K562 (cell line): ENCODE results near the gene GFM2. TPM values are rescaled to one million over a fixed set of nuclear protein-coding genes. Genes with fewer than 3 reads are reported as not detected.

Experiments
- KHSRP ChIP-seq: fragments of 450-650 bp; IDR thresholded peaks from 2 replicates; pipeline ENCODE4 v1.6.1; 2017
- MEF2A ChIP-seq: IDR thresholded peaks from 2 replicates; pipeline ENCODE4 v1.6.1; 2011; ENCODE audit warnings: low read depth, mild to moderate bottlenecking, low read length, moderate library complexity; ENCODE audit not compliant: control insufficient read depth
- YY1 ChIP-seq, 3 experiments: IDR thresholded peaks; 2 replicates each; pipeline ENCODE4 v1.6.1; 2011; ENCODE audit warnings: low read length in 2 of 3, mild to moderate bottlenecking in 2 of 3, moderate library complexity in 2 of 3, borderline replicate concordance in 1 of 3, control low read depth in 1 of 3, low read depth in 1 of 3; ENCODE audit not compliant: insufficient read depth in 3 of 3, insufficient replicate concordance in 2 of 3, control insufficient read depth in 1 of 3, insufficient read length in 1 of 3; ENCODE audit errors: extremely low read depth in 1 of 3
- polyA plus RNA-seq, 8 experiments: library from polyadenylated mRNA; depleted of rRNA in 4 of 8; stranded (reverse) in 5 of 8; unstranded in 3 of 8; fragments of >200 nt; fragmentation: Nextera tagmentation in 2 of 8; fragmentation: Illumina TruSeq in 1 of 8; extraction: Ambion mirVana in 2 of 8; extraction: Trizol in 1 of 8; gene quantifications; 2 replicates each; pipeline versions ENCODE4 v1.2.1 to v1.2.3, GENCODE V29; 2011 to 2014; ENCODE audit warnings: inconsistent platforms in 1 of 8, missing spikeins in 1 of 8
- total RNA-seq, 7 experiments: library from RNA; depleted of rRNA in 6 of 7; stranded (reverse); fragments of >200 nt in 6 of 7; fragmentation: Illumina TruSeq in 2 of 7; extraction: Trizol in 2 of 7; gene quantifications; 2 replicates each; pipeline versions ENCODE4 v1.2.1 to v1.2.3, GENCODE V29; 2011 to 2021; ENCODE audit warnings: low replicate concordance in 1 of 7
- TF ChIP-seq, protein P1 (sequence below), 2 experiments: fragments of 150-350 bp in 1 of 2; IDR thresholded peaks; 2 replicates each; pipeline ENCODE4 v1.6.1; 2012 to 2016; ENCODE audit warnings: low read depth in 2 of 2, low read length in 2 of 2, mild to moderate bottlenecking in 1 of 2, moderate library complexity in 1 of 2
- TF ChIP-seq, protein P2 (sequence below), 3 experiments: IDR thresholded peaks in 2 of 3; conservative IDR thresholded peaks in 1 of 3; 2 replicates each; pipeline ENCODE4 v1.5.1; 2011 to 2012; ENCODE audit warnings: low read length in 3 of 3, mild to moderate bottlenecking in 3 of 3, control low read depth in 2 of 3, improper control_type of control experiment in 1 of 3, inconsistent platforms in 1 of 3, low read depth in 1 of 3, mixed read lengths in 1 of 3, moderate library complexity in 1 of 3; ENCODE audit not compliant: insufficient read depth in 2 of 3
- TF ChIP-seq, protein P3 (sequence below): fragments of 450-650 bp; formaldehyde crosslinking; IDR thresholded peaks from 2 replicates; pipeline ENCODE4 v1.4.0; 2020; ENCODE audit warnings: mild to moderate bottlenecking, moderate library complexity

The GFM2 gene
- total and polyA plus RNA-seq, 9 of the 15 experiments (the other 6 are each of a cell fraction or from before 2014, with no cell fraction given) = 32.8 to 78.2 (median 52.5) TPM

DNA sequence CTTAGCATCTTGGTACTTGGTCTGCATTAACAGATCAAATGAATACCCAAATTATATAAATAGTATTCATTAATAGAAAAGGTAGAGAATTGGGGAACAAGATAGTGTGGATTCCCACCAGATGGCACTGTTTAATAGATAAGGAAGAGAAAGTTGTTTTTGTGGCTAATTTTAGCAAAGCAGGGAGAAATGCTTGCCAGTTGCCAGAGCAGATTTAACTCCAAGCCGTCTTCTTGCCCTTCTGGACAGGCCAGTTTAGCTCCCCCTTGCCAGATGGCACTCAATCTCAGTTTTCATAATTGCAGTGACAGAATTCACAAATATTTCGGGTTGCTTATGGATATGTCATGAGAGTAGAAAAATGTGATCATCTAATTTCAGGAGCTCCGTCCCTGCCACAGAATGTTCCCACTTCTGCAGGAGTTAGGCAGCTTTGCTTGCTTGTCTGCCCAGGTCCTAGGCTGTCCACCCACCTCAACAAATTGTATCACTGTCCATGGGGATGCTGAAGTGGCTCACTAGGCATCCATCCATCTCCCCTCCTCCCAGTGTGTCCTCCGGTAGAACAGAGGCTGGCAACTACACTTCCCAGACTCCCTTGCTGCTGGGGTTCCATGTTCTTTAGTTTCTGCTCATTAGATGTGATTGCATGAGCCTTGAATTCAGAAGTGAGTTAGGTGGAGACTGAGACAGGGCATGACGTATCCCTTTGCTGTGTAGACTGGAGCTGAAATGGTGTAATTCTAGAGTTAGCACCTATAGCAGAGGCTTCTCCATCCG lies 93.7 kb downstream of the GFM2 start (continued):
- TF ChIP-seq, protein P1, sequence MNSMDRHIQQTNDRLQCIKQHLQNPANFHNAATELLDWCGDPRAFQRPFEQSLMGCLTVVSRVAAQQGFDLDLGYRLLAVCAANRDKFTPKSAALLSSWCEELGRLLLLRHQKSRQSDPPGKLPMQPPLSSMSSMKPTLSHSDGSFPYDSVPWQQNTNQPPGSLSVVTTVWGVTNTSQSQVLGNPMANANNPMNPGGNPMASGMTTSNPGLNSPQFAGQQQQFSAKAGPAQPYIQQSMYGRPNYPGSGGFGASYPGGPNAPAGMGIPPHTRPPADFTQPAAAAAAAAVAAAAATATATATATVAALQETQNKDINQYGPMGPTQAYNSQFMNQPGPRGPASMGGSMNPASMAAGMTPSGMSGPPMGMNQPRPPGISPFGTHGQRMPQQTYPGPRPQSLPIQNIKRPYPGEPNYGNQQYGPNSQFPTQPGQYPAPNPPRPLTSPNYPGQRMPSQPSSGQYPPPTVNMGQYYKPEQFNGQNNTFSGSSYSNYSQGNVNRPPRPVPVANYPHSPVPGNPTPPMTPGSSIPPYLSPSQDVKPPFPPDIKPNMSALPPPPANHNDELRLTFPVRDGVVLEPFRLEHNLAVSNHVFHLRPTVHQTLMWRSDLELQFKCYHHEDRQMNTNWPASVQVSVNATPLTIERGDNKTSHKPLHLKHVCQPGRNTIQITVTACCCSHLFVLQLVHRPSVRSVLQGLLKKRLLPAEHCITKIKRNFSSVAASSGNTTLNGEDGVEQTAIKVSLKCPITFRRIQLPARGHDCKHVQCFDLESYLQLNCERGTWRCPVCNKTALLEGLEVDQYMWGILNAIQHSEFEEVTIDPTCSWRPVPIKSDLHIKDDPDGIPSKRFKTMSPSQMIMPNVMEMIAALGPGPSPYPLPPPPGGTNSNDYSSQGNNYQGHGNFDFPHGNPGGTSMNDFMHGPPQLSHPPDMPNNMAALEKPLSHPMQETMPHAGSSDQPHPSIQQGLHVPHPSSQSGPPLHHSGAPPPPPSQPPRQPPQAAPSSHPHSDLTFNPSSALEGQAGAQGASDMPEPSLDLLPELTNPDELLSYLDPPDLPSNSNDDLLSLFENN (IDR thresholded peaks at IDR 0.05; ENCODE audit: low read depth in 2 of 2, low read length in 2 of 2) = no peak
- peak; percentile 41; the same call in 1 of the 2 replicates for TF ChIP-seq MEF2A
- TF ChIP-seq KHSRP = no peak
- TF ChIP-seq, protein P2, sequence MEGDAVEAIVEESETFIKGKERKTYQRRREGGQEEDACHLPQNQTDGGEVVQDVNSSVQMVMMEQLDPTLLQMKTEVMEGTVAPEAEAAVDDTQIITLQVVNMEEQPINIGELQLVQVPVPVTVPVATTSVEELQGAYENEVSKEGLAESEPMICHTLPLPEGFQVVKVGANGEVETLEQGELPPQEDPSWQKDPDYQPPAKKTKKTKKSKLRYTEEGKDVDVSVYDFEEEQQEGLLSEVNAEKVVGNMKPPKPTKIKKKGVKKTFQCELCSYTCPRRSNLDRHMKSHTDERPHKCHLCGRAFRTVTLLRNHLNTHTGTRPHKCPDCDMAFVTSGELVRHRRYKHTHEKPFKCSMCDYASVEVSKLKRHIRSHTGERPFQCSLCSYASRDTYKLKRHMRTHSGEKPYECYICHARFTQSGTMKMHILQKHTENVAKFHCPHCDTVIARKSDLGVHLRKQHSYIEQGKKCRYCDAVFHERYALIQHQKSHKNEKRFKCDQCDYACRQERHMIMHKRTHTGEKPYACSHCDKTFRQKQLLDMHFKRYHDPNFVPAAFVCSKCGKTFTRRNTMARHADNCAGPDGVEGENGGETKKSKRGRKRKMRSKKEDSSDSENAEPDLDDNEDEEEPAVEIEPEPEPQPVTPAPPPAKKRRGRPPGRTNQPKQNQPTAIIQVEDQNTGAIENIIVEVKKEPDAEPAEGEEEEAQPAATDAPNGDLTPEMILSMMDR (IDR thresholded peaks at IDR 0.05 in 2 of 3, conservative IDR thresholded peaks at IDR 0.05 in 1 of 3; ENCODE audit: insufficient read depth in 2 of 3, low read depth in 1 of 3, low read length in 3 of 3) = peak; percentile 33 to 64 (median 43); a peak in 4 of 6 replicates
- TF ChIP-seq, protein P3, sequence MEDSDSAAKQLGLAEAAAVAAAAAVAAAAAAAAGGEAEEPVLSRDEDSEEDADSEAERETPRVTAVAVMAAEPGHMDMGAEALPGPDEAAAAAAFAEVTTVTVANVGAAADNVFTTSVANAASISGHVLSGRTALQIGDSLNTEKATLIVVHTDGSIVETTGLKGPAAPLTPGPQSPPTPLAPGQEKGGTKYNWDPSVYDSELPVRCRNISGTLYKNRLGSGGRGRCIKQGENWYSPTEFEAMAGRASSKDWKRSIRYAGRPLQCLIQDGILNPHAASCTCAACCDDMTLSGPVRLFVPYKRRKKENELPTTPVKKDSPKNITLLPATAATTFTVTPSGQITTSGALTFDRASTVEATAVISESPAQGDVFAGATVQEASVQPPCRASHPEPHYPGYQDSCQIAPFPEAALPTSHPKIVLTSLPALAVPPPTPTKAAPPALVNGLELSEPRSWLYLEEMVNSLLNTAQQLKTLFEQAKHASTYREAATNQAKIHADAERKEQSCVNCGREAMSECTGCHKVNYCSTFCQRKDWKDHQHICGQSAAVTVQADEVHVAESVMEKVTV (CRISPR knock-in tag) = peak; percentile 54
- peak in 1 of 3 experiments; percentile 48 for TF ChIP-seq YY1 (IDR thresholded peaks at IDR 0.05; ENCODE audit: borderline replicate concordance in 1 of 3, control insufficient read depth in 1 of 3, extremely low read depth in 1 of 3, insufficient read depth in 3 of 3, insufficient read length in 1 of 3, insufficient replicate concordance in 2 of 3, low read depth in 1 of 3, low read length in 2 of 3)
